AG08395 (cell line): ENCODE data around the gene PRKCB.

Source experiments
- DNase-seq: peaks from one replicate; pipeline ENCODE4 v3.0.0; 2012; ENCODE audit warnings: mixed read lengths, low spot score

Gene PRKCB

GRCh38 chr16:23943604-23944003 lies 107.8 kb downstream of the PRKCB start:
- no peak for DNase-seq

GRCh38 chr16:23944381-23944780 lies 108.6 kb downstream of the PRKCB start:
- DNase-seq: no peak

GRCh38 chr16:23945243-23945642 lies 109.5 kb downstream of the PRKCB start:
- no peak for DNase-seq

GRCh38 chr16:23947838-23948237 lies 112.1 kb downstream of the PRKCB start:
- no peak for DNase-seq

- no peak for DNase-seq
Measured at GRCh38 chr16:23948949-23949411, 113.2 kb downstream of the PRKCB start.

GRCh38 chr16:23949630-23950290 lies 114.0 kb downstream of the PRKCB start:
- DNase-seq: no peak

GRCh38 chr16:23950291-23950894 lies 114.6 kb downstream of the PRKCB start:
- DNase-seq: no peak

GRCh38 chr16:23950898-23951297 lies 115.1 kb downstream of the PRKCB start:
- no peak for DNase-seq

- no peak for DNase-seq
Measured at GRCh38 chr16:23952128-23952970, 116.6 kb downstream of the PRKCB start.

GRCh38 chr16:23952971-23953300 lies 117.2 kb downstream of the PRKCB start:
- DNase-seq: no peak

- no peak for DNase-seq
Measured at GRCh38 chr16:23953476-23953875, 117.7 kb downstream of the PRKCB start.

GRCh38 chr16:23955088-23955487 lies 119.3 kb downstream of the PRKCB start:
- DNase-seq: no peak

GRCh38 chr16:23957287-23957686 lies 121.5 kb downstream of the PRKCB start:
- DNase-seq: no peak

- no peak for DNase-seq
Measured at GRCh38 chr16:23959072-23959751, 123.4 kb downstream of the PRKCB start.

- DNase-seq: no peak
Measured at GRCh38 chr16:23959752-23960072, 123.9 kb downstream of the PRKCB start.

- no peak for DNase-seq
Measured at GRCh38 chr16:23960081-23960885, 124.5 kb downstream of the PRKCB start.

GRCh38 chr16:23962001-23962400 lies 126.2 kb downstream of the PRKCB start:
- DNase-seq: no peak

- DNase-seq: no peak
Measured at GRCh38 chr16:23964136-23964535, 128.4 kb downstream of the PRKCB start.

GRCh38 chr16:23965137-23965733 lies 129.5 kb downstream of the PRKCB start:
- DNase-seq: no peak

GRCh38 chr16:23966597-23967394 lies 131.0 kb downstream of the PRKCB start:
- no peak for DNase-seq

GRCh38 chr16:23967775-23968174 lies 132.0 kb downstream of the PRKCB start:
- DNase-seq: no peak
